ENCODE results near the gene MAFB.

- TF ChIP-seq, protein P1, sequence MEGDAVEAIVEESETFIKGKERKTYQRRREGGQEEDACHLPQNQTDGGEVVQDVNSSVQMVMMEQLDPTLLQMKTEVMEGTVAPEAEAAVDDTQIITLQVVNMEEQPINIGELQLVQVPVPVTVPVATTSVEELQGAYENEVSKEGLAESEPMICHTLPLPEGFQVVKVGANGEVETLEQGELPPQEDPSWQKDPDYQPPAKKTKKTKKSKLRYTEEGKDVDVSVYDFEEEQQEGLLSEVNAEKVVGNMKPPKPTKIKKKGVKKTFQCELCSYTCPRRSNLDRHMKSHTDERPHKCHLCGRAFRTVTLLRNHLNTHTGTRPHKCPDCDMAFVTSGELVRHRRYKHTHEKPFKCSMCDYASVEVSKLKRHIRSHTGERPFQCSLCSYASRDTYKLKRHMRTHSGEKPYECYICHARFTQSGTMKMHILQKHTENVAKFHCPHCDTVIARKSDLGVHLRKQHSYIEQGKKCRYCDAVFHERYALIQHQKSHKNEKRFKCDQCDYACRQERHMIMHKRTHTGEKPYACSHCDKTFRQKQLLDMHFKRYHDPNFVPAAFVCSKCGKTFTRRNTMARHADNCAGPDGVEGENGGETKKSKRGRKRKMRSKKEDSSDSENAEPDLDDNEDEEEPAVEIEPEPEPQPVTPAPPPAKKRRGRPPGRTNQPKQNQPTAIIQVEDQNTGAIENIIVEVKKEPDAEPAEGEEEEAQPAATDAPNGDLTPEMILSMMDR (IDR thresholded peaks at IDR 0.05; ENCODE audit: low read depth, low read length, missing input control) = no peak
- peak; percentile 75 for TF ChIP-seq YY1 (IDR thresholded peaks at IDR 0.05)
- peak; percentile 51 to 55 for TF ChIP-seq RAD21 (IDR thresholded peaks at IDR 0.05)
- TF ChIP-seq SP1 (IDR thresholded peaks at IDR 0.05) = peak; percentile 95
- TF ChIP-seq JUND (IDR thresholded peaks at IDR 0.05) = peak; percentile 74 to 96
- peak in 1 of 2 donors; percentile 62 for TF ChIP-seq GABPA (IDR thresholded peaks at IDR 0.05 in 1 of 2, conservative IDR thresholded peaks at IDR 0.05 in 1 of 2)
- TF ChIP-seq REST (IDR thresholded peaks at IDR 0.05) = peak; percentile 78
- peak; percentile 96 for TF ChIP-seq MAX (IDR thresholded peaks at IDR 0.05)
- peak; percentile 50 for TF ChIP-seq NR2F2 (IDR thresholded peaks at IDR 0.05)
- peak in 1 of 2 donors; percentile 77 for TF ChIP-seq EGR1 (IDR thresholded peaks at IDR 0.05; ENCODE audit: low read depth in 2 of 2)
- peak; percentile 57 for TF ChIP-seq ATF3 (IDR thresholded peaks at IDR 0.05)
- TF ChIP-seq RXRA (IDR thresholded peaks at IDR 0.05) = peak; percentile 92 to 98
Measured at GRCh38 chr20:40668449-40669228, 20.4 kb downstream of the MAFB start.

Data from liver (tissue), 3 donors.